GM12864 (cell line): ENCODE measurements around the gene HDAC4.

Source experiments
- DNase-seq: peaks from one replicate; pipeline ENCODE4 v3.0.0-alpha.2; 2011; ENCODE audit warnings: low read depth
- H3K4me3 ChIP-seq: 2 replicates; pipeline ENCODE4 v1.5.1; 2011; ENCODE audit warnings: mild to moderate bottlenecking, low read depth, low read length, control low read depth
- TF ChIP-seq, protein P1 (sequence below): IDR thresholded peaks from 2 replicates; pipeline ENCODE4 v1.5.1; 2011; ENCODE audit warnings: low read depth, mild to moderate bottlenecking, moderate library complexity, low read length, control low read depth, inconsistent platforms; ENCODE audit errors: missing control alignments

The HDAC4 gene

DNA sequence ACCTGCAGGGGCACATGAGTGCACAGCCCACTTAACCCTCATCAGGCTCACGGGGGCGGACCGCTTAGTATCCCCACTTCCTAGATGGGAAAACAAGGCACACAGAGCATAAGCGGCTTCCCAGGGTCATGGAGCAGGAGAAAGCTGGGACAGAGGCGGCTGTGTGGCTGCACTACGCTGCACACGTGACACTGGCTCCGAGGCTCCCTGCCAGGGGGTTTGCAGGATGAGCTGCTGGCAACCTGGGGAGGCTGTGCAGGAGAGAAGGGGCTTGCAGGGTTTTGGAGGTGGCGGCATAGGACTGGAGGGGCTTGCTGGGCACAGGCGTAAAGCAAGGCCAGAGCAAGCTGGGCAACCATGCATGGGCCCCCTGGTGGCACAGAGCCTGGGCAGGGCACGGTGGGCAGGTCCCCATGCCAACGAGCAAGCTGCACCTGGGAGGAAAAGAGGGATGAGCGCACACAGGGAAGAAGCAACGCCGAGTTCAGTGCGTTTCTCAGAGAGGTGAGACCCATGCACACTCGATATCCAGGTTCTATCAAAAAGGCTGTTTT is 268.6 kb downstream of the HDAC4 start:
- TF ChIP-seq, protein P1, sequence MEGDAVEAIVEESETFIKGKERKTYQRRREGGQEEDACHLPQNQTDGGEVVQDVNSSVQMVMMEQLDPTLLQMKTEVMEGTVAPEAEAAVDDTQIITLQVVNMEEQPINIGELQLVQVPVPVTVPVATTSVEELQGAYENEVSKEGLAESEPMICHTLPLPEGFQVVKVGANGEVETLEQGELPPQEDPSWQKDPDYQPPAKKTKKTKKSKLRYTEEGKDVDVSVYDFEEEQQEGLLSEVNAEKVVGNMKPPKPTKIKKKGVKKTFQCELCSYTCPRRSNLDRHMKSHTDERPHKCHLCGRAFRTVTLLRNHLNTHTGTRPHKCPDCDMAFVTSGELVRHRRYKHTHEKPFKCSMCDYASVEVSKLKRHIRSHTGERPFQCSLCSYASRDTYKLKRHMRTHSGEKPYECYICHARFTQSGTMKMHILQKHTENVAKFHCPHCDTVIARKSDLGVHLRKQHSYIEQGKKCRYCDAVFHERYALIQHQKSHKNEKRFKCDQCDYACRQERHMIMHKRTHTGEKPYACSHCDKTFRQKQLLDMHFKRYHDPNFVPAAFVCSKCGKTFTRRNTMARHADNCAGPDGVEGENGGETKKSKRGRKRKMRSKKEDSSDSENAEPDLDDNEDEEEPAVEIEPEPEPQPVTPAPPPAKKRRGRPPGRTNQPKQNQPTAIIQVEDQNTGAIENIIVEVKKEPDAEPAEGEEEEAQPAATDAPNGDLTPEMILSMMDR: no peak
- no peak overlapping the region for H3K4me3 ChIP-seq
- no peak for DNase-seq

DNA sequence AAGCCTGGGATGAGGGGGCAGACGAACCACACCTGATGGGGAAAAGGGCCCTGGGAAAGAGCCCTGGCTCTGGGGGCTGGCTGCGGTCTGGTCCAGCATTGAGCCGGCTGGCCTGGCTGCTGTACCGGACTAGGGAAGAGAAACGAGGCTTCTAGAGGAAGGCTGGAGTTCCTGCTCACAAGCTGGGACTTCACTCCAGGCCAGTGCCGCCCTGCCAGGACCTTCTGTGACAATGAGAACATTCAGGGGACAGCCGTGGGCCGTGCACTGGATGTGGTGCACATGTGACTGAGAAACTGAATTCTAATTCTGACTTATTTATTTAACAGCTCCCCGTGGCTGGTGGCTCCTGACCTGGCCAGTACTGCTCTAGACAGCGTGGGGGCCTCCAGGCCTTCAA is 269.3 kb downstream of the HDAC4 start:
- TF ChIP-seq, protein P1: no peak
- DNase-seq: no peak
- no peak overlapping the region for H3K4me3 ChIP-seq

DNA sequence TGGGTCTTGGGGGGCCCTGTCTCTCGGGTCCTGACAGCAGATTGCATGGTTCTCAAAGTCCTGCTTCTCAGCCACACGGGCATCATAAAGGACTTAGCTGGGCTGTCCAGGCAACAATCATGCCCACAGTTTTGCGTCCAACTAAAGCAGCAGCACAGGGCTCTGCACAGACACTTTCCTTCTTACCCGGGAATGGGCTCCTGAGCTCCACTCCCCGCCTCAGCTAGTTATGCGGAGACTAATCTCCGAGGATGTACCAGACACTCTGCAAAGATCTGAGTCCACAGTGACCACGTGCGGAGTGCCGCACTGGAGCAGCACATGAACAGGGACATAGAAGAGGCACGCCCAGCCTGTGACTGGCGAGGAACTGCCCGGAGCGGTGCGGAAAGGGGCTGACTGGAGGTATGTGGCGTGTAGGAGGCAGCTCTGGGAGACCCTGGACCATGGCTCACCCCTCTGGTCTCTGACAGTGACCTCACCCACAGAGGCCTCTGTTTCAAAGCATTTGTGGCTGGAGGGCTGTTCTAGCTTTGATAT is 270.0 kb downstream of the HDAC4 start:
- no peak for DNase-seq
- TF ChIP-seq, protein P1: no peak
- H3K4me3 ChIP-seq: no peak overlapping the region

DNA sequence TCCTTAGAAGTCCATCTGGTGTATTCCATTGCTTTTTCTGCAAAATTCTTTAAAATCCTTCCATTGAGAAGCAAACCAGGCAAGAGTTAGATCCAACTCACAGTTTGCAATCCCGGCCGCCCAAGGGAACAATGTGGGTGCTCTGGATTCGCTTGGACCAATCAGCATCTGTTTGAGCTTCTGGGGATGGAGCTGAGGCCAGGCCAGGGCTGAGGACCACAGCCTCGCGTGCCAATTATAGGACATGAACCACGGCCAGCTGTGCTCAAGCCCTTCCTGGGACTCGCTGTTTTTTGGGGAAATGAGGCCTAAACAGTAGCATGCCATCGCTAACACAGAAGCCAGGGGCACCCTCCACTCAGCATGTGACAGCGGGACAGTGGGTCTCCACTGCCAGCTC is 270.8 kb downstream of the HDAC4 start:
- DNase-seq: no peak
- H3K4me3 ChIP-seq: no peak overlapping the region
- TF ChIP-seq, protein P1: no peak

DNA sequence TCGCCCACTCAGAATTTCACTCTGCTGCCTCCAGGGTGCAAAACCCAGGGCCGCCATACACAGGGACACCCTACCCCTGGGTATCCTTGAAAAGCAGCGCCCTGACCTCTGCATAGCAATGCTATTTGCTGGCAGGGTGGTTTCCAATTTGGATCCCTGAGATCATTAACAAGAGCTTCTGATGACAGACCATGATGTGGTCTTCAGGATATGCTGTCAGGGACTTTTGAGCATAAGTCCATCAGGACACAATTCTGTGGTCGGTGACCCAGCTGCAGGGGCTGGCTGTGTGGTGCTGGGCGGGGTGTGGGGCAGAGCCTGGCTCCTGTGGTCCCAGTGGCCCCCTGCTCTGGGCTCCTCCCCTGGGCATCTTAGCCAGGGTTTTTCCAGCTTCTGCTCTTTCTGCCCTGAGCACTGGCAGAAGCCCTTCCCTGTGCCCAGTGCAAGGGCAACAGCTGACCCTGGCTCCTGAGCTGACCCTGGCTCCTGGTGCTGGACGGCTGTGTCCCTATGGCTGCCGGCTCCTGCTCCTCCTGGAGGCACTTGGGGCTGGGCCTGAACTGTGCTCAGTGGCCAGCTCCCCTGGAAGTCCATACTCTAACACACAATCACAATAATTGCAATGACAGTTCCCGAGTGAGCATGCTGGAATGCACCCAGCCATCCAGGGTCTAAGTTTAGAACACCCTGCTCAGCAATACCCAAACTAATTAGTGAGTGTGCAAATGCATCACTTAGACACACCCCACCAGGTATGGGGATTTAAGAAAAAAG is 271.5 kb downstream of the HDAC4 start:
- TF ChIP-seq, protein P1: no peak
- no peak overlapping the region for H3K4me3 ChIP-seq
- DNase-seq: no peak

DNA sequence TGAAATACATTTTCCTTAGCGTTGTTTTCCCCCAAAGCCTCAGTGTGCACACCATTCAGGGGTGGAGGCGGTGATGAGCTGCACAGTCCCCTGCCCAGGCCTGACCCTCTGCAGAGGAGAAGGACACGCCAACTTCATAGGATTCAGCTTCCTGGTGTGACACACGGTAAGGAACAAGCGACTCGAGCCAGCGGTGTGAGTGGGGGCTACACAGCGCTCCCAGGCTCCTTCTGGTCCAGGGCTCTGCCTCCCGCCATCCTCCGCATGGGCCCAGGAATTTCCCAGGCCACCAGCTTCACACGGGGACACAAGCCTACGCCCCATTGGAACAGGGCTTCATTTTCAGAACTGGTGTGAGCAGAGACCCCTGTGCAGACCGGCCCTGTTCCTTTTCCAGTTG is 272.1 kb downstream of the HDAC4 start:
- H3K4me3 ChIP-seq: no peak overlapping the region
- DNase-seq: no peak
- TF ChIP-seq, protein P1: no peak

DNA sequence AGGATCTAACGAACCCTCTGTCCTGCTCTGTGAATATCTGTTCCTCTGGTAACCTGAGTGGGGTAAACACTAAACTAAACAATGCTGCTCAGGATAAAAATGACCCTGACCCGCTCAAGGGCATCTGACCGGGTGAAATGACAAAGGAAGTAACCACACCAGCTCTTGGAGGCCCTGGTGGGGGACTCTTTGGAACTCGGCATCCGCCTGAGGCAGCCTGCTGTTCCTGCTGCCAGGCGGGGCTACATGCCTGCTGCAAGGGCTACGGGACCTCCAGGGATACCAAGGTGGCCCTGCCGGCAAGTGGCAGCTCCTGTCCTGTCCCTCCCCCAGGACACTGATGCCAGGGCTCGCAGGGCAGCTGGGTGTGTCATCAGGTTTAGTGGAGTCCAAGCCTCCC is 273.3 kb downstream of the HDAC4 start:
- DNase-seq: no peak
- no peak overlapping the region for H3K4me3 ChIP-seq
- TF ChIP-seq, protein P1: no peak
